Esophagus mucosa (tissue), 1 donor: ENCODE measurements around the gene ZSWIM4. TPM values are rescaled to one million over a fixed set of nuclear protein-coding genes. Genes with fewer than 3 reads are reported as not detected.
"Not testable (repeated sequence)": the region's sequence is repeated elsewhere in the genome, so short reads cannot be mapped to it uniquely, and the experiment has no call there.

Source experiments
- ATAC-seq: fragments of 200-7000 bp; cut with Tn5 transposase; one replicate; pipeline ENCODE4 v1.9.1; 2020
- total RNA-seq: library from RNA; stranded (reverse); gene quantifications from one replicate; pipeline ENCODE4 v1.2.4, GENCODE V29; 2023
- donor health status: DM: yes; HTN: yes; CAD: no.

ZSWIM4 gene
- total RNA-seq, 1 donor from 2014 or later = 10.9 TPM

DNA sequence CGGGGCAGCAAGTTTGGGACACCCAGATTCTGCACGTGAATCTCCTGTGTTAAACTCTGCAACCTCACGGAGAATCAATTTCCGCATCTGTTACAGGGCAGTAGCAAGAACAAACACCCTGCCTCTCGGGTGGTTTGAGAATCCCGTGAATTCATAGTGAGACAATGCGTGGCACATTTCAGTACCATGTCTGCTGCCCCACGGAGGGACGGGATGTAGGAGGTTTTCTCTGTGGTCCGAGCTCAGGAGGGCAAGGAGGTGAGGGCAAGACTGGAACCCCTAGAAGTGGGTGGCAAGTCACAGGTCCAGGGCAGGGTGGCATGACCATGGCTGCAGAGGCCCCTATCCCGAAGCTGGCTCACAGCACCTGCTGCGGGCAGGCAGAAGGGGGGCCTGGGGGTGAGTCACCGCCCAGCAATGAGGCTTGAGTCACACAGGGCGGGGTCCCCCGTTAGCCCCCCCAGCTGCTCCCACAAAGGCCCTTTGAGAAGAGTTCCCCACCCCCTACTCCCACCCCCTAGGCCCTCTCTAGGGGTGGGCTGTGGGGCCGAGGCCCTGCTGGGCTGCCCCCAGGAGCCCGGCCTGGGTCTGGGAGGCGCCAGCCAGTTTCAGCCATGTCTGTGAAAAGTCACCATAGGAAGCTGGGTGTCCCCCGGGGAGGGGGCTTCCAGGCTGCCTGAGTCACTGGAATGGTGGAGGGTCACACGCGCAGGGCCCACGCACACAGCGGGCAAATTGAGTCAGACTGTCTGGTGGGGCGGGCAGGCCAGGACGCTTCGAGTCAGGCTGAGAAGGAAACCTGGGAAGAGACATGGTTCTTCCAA is 55.9 kb downstream of the ZSWIM4 start:
- ATAC-seq = peak; percentile 74

GRCh38 chr19:13851734-13852114 is 56.5 kb downstream of the ZSWIM4 start:
- ATAC-seq = not testable (repeated sequence)

- ATAC-seq = not testable (repeated sequence)
These were observed 57.0 kb downstream of the ZSWIM4 start for GRCh38 chr19:13852171-13852707.

DNA sequence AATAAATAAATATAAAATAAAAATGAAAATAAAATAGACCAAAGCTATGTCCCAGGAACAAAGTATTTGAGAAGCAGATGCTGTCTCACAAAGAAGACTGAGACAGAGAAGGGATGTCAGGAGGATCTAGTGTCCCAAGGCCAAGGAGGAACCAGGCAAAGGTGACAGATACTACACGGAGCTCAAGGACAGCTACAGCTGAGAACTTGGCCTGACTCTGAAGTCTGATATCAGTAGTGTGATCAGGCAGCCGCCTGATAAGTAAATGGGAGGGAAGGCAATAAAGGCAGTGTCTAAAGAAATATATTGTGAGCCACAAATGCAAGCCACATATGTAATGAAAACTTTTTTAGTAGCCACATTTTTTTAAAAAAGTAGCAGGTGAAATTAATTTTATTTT is 61.3 kb downstream of the ZSWIM4 start:
- no peak for ATAC-seq

DNA sequence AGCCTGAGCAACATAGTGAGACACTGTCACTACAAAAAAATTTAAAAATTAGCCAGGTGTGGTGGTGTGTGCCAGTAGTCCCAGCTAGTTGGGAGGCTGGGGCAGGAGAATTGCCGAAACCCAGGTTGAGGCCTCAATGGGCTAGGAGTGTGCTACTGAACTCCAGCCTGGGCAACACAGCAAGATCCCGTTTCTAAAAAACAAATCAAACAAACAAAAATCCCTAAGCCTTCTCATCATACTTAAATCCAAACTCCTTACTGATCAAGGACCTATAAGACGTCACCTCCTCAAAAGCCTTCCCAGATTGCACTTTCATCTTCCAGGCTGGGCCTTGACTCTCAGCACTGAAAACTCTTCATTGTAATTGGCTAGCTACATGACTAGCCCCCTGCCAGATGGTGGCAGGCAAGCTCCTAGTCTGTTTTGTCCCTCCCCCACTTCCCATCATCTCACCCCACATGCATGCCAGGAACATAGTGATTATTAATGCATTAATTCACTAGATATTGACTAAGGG is 64.2 kb downstream of the ZSWIM4 start:
- ATAC-seq = no peak

DNA sequence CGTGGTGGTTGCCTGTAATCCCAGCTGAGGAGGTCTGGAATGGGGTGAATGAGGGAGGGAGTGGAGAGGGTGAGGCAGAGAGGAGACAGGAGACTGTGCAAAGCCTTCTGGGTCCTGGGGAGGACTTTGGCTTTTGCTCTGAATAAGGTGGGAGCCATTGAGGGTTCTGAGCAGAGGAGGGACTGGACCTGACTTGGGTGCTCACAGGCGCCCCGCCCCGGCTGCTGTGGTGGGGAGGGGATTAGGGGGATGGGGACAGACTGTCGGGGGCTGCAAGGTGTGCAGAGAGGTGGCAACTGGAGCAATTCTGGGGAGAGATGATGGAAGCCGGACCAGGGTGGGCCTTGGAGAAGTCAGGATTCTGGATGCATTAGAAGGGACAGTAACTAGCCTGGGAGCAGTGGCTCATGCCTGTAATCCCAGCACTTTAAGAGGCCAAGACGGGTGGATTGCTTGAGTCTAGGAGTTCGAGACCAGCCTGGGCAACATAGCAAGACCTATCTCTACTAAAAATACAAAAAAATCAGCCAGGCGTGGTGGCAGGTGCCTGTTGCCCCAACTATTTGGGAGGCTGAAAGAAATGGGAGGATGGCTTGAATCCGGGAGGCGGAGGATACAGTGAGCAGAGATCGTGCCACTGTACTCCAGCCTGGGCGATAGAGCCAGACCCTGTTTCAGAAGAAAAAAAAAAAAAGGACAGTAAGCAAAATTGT is 65.6 kb downstream of the ZSWIM4 start:
- ATAC-seq = no peak

DNA sequence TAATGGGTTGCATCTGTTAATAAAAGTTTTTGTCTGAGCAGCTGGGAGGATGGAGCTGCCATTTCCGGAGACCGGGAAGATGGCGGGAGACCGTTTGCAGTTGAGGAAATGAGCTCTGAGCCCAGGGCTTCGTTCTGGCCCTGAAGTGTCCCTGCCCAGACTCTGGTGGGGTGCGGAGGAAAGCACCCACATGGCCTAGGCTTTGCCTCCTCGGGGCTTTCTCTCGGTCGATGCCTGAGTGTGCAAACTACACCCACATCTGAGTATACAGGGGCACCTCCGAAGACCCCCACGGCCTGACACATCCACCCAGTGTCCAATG is 66.1 kb downstream of the ZSWIM4 start:
- peak; percentile 1 for ATAC-seq

DNA sequence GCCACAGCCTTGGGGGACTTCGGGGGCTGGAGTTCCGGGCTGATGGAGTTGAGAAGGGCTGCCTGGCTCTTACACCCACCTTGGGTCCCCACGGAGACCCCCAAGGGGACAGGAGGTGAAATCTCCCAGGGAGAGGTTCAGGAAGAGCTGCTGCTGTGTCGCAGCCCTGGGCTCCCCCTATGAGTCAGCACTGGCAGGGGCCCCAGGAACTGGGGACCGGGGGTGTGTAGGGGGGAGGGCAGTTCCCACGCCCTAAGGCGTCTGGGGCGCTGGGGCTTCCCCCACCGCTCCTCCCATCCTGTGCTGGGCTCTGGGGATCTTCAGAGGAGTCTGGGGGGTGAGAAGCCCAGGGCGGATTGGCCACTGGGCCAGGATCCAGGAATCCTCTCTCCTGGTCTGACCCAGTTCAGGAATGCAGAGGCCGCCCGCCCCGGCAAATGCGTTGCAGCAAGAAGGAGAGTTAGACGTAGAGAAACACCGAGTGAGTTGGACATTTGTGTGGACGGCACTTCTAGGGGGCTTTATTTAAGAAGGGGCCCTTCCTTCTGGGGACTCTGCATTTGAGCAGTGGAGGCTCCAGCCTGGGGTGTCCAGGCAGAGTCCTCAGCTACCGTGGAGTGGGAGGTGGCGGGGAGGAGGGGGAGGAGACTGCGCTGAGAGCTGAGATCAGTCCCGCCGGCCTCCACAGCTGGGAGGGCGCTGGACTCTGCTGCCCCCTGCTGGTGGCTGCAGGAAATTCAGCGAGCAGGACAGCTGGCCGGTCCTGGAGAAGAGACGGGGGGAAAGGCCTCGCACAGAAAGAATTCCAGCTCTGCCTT is 66.7 kb downstream of the ZSWIM4 start:
- ATAC-seq = peak; percentile 82

GRCh38 chr19:13864046-13864666 is 68.9 kb downstream of the ZSWIM4 start:
- no peak for ATAC-seq

GRCh38 chr19:13864667-13865570 is 69.7 kb downstream of the ZSWIM4 start:
- no peak for ATAC-seq

GRCh38 chr19:13865571-13866462 is 70.6 kb downstream of the ZSWIM4 start:
- ATAC-seq = no peak

GRCh38 chr19:13866463-13867046 is 71.3 kb downstream of the ZSWIM4 start:
- ATAC-seq = no peak

DNA sequence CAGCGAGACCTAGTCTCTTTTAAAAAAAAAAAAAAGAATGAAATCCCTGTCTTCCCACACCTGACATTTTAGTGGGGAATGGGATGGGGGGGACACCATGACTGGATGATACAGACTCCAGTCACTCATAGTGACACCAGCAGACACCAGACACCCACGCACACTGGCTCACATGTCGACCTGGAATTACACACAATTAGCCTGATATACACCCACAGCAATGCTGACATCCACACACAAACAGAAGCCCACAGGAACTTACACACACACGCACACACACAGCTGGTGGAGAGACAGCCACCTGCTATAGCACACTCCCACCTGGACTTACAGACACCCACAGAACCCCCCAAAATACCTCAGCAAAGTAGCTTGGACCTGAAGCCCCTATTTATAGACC is 73.4 kb downstream of the ZSWIM4 start:
- ATAC-seq = no peak

DNA sequence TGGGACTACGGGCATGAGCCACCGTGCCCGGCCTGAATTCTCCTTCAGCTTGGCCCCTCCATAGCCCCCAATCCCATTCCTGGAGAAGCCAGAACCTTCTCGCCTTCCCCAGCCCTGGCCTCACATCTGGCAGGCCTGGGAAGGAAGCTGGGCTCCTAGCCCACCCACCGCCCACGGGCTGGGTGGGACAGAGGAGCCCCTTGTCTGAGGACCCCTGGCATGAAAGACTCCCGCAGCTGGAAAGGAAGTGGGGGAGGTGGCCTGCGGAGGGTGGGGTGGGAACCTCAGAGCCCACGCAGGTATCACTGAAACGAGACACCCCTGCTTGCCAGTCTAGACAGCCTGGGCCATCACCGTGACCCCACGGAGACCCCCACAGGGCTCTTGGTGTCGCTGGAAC is 74.0 kb downstream of the ZSWIM4 start:
- ATAC-seq = no peak

DNA sequence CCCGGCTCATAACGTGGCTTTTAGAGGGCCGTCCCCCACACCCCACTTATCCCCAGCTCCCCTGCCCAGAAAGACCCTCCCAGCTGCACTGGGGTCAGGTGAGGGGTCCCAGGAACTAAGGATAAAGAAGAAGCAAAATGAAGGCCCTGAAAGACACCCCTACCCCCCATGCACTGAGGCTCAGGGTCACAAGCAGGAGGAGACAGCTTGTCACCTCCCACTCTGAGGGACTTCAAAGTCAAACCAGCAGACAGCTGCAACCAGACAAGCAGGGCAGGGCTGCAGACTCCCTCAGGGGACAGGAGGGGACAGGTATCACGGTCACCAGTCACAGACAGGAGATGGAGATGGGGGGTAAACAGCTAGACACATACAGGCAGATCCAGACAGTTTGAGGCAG is 75.6 kb downstream of the ZSWIM4 start:
- ATAC-seq = no peak

DNA sequence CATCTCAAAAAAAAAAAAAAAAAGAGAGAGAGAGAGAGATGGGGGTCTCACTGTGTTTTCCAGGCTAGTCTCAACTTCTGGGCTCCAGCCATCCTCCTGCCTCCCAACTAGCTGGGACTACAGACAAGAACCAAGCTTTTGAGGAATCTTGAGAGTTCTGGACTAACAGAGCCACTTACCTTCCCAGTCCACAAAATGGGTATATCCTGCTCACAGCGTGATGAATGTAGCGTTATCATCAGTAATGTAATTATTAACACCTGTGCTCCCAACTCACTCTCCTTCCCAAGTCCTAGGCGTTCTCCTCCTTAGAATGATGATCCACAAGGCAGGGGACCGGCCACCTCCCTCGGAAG is 77.1 kb downstream of the ZSWIM4 start:
- ATAC-seq = no peak

GRCh38 chr19:13872695-13873389 is 77.6 kb downstream of the ZSWIM4 start:
- ATAC-seq = peak; percentile 35

DNA sequence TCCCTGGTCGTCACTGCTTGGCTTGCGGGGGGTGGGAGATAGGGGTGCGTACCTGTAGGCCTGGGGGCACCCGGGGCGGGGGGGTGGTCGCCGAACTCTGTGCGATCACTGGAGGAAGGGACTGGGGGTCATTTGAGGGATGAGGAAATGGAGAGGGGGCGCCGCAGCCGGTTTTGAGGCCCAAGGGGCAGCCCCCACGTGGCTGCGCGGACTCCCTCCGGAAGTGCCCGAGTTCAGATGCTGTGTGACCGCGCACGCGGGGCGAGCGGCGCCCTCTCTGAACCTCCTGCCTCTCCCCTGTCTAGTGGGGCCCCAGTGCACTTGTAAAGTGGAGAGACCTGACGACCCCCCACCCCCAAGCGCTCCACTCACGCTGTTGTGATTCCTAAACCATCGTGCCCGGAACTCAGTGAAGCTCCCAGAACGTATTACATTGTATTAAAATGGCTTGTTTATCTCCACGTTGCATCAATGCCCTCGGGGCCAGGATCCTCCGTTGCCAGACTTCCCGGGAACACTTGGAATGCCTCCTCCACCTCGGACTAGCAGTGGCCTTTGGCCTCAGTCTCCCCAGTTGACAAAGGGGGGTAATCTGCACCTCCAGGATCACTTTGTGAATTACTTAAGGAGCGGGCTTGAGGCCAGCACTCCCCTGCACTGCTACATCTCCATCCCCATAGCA is 78.7 kb downstream of the ZSWIM4 start:
- no peak for ATAC-seq

- ATAC-seq = no peak
These were observed 80.6 kb downstream of the ZSWIM4 start for GRCh38 chr19:13875824-13876223.
